ENCODE measurements around the gene CEBPG. TPM values are rescaled to one million over a fixed set of nuclear protein-coding genes. Genes with fewer than 3 reads are reported as not detected.

CEBPG gene
- total and polyA plus RNA-seq, 2 donors (not counting 1 experiment from before 2014, with no cell fraction given): 12.5 to 24.2 TPM

DNA sequence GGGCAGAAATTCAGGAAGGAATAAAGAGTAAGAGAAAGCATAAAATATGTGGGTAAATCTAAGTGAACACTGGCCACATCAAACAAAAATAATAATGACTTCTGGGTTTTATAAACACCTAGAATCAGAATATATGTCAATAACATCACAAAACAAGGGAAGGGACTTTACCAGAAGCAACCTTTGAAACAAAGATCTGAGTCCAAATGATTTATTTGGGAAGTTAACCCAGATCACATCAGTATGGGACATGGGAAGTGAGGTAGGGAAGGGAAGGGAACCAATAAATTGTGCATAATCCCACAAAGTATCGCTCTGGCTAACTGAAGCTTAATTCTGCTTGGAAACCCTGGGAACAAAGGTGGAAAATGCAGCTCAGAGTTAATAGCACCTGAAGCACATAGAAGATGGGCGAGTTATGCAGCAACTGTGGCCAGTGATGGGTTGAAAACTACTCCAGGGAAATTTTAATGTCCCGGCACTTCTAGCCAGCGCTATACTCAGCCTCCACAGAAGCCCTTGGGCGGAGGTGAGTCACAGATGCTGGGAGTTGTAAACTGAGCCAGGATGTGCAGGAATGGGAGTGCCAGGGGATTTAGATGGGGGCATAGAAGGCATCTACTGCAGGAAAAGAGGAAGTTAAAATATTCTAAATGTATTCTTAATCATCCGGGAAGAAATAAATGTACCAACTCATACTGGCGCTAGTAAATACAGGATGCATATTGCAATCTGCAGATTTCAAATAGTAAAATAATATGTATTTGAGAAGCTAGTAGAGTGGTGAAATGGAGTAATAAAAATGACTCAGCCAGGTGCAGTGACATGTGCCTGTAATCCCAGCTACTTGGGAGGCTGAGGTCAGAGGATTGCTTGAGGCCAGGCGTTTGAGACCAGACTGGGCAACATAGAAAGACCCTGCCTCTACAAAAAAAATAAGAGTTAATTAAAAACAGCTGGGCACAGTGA, 34.2 kb upstream of the CEBPG start:
- H3K4me3 ChIP-seq (ENCODE audit: control extremely low read depth in 1 of 5, extremely low read depth in 1 of 5, insufficient read depth in 1 of 5, low read depth in 2 of 5, low read length in 4 of 5): no peak overlapping the region
- no peak overlapping the region for H3K4me2 ChIP-seq (replicated peaks; ENCODE audit: low read depth, low read length, poor library complexity, severe bottlenecking)
- POLR2A ChIA-PET: no interaction called here
- H3K9ac ChIP-seq (ENCODE audit: low read length): no peak overlapping the region
- 91% methylated on average over 6 of the region's 8 CpGs for WGBS (ENCODE audit: insufficient coverage)
- H3K4me1 ChIP-seq (ENCODE audit: control insufficient read depth in 2 of 2, insufficient read depth in 2 of 2, low read length in 2 of 2): no peaks in the 10 kb centered on the region
- no peak overlapping the region for H3K4me3 Mint-ChIP-seq
- intact Hi-C loops (cut with micrococcal nuclease): no loop called here
- CTCF ChIA-PET: no interaction called here
- no peaks in the 10 kb centered on the region for H3K9me3 ChIP-seq (ENCODE audit: control extremely low read depth in 1 of 3, control insufficient read depth in 2 of 3, insufficient read depth in 1 of 3, low read length in 2 of 3)
- H3K27me3 Mint-ChIP-seq: peaks cover 49% of the 10 kb centered on the region
- H3K27me3 ChIP-seq (replicated peaks in 1 of 4; ENCODE audit: control extremely low read depth in 1 of 4, control insufficient read depth in 3 of 4, insufficient read depth in 4 of 4, low read length in 3 of 4): peaks cover 0 to 9% (median 6%) of the 10 kb centered on the region in 4 experiments
- H4K20me1 ChIP-seq (ENCODE audit: control insufficient read depth, insufficient read depth, low read length, poor library complexity, severe bottlenecking): no peaks in the 10 kb centered on the region
- H2AFZ ChIP-seq (ENCODE audit: insufficient read depth, low read depth, low read length, poor library complexity, severe bottlenecking): no peak overlapping the region
- H3K9me3 Mint-ChIP-seq (ENCODE audit: insufficient read depth): peaks cover 2% of the 10 kb centered on the region
- ATAC-seq (ENCODE audit: low read depth) (no peak), DNase-seq (no peak)
- no peaks in the 10 kb centered on the region for H3K36me3 ChIP-seq (replicated peaks in 1 of 2; ENCODE audit: control extremely low read depth in 1 of 2, control insufficient read depth in 1 of 2, extremely low read depth in 1 of 2, insufficient read depth in 2 of 2, low read length in 1 of 2)
- H3K27ac Mint-ChIP-seq: no peak overlapping the region
- H3K27ac ChIP-seq (ENCODE audit: low read length in 2 of 2): no peak overlapping the region
- TF ChIP-seq, protein P1, sequence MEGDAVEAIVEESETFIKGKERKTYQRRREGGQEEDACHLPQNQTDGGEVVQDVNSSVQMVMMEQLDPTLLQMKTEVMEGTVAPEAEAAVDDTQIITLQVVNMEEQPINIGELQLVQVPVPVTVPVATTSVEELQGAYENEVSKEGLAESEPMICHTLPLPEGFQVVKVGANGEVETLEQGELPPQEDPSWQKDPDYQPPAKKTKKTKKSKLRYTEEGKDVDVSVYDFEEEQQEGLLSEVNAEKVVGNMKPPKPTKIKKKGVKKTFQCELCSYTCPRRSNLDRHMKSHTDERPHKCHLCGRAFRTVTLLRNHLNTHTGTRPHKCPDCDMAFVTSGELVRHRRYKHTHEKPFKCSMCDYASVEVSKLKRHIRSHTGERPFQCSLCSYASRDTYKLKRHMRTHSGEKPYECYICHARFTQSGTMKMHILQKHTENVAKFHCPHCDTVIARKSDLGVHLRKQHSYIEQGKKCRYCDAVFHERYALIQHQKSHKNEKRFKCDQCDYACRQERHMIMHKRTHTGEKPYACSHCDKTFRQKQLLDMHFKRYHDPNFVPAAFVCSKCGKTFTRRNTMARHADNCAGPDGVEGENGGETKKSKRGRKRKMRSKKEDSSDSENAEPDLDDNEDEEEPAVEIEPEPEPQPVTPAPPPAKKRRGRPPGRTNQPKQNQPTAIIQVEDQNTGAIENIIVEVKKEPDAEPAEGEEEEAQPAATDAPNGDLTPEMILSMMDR (IDR thresholded peaks at IDR 0.05): no peak
- no peak for TF ChIP-seq EZH2 (IDR thresholded peaks at IDR 0.05; ENCODE audit: borderline replicate concordance, insufficient read depth, low read depth, low read length, poor library complexity, severe bottlenecking)
- no peaks in the 10 kb centered on the region for H3K79me2 ChIP-seq (ENCODE audit: control insufficient read depth, insufficient read depth, low read length)
- no peaks in the 10 kb centered on the region for H3K4me1 Mint-ChIP-seq

DNA sequence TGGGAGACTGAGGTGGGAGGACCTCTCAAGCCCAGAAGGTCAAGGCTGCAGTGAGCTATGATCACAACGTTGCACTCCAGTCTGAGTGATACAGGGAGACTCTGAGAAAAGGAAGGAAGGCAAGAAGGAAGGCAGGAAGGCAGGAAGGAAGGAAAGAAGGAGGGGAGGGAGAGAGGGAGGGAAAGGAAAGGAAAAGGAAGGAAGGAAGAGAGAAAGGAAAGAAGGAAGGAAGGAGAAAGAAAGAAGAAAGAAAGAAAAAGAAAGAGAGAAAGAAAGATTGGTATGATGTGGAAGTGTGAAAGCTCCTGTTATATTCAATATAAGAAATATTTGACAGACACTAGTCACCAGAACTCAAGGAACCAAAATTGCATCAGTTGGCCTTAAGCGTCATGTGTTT, 32.5 kb upstream of the CEBPG start:
- TF ChIP-seq, protein P1 (IDR thresholded peaks at IDR 0.05): no peak
- no peak for TF ChIP-seq EZH2 (IDR thresholded peaks at IDR 0.05; ENCODE audit: borderline replicate concordance, insufficient read depth, low read depth, low read length, poor library complexity, severe bottlenecking)
- Histone ChIP-seq H2AFZ (ENCODE audit: insufficient read depth, low read depth, low read length, poor library complexity, severe bottlenecking) (no peak overlapping the region), H3K36me3 (replicated peaks in 1 of 2; ENCODE audit: control extremely low read depth in 1 of 2, control insufficient read depth in 1 of 2, extremely low read depth in 1 of 2, insufficient read depth in 2 of 2, low read length in 1 of 2) (no peaks in the 10 kb centered on the region), H3K79me2 (ENCODE audit: control insufficient read depth, insufficient read depth, low read length) (no peaks in the 10 kb centered on the region), H3K27ac (ENCODE audit: low read length in 2 of 2) (no peak overlapping the region), H3K9me3 (ENCODE audit: control extremely low read depth in 1 of 3, control insufficient read depth in 2 of 3, insufficient read depth in 1 of 3, low read length in 2 of 3) (no peaks in the 10 kb centered on the region), H3K4me2 (replicated peaks; ENCODE audit: low read depth, low read length, poor library complexity, severe bottlenecking) (no peak overlapping the region), H3K27me3 (replicated peaks in 1 of 4; ENCODE audit: control extremely low read depth in 1 of 4, control insufficient read depth in 3 of 4, insufficient read depth in 4 of 4, low read length in 3 of 4) (peaks cover 0 to 16% (median 10%) of the 10 kb centered on the region in 4 experiments), H3K9ac (ENCODE audit: low read length) (no peak overlapping the region), H3K4me1 (ENCODE audit: control insufficient read depth in 2 of 2, insufficient read depth in 2 of 2, low read length in 2 of 2) (no peaks in the 10 kb centered on the region), H4K20me1 (ENCODE audit: control insufficient read depth, insufficient read depth, low read length, poor library complexity, severe bottlenecking) (no peaks in the 10 kb centered on the region), H3K4me3 (ENCODE audit: control extremely low read depth in 1 of 5, extremely low read depth in 1 of 5, insufficient read depth in 1 of 5, low read depth in 2 of 5, low read length in 4 of 5) (no peak overlapping the region)
- intact Hi-C loops (cut with micrococcal nuclease): no loop called here
- Mint-ChIP-seq H3K27ac (no peak overlapping the region), H3K27me3 (peaks cover 63% of the 10 kb centered on the region), H3K4me3 (no peak overlapping the region), H3K4me1 (no peaks in the 10 kb centered on the region), H3K9me3 (ENCODE audit: insufficient read depth) (peaks cover 2% of the 10 kb centered on the region)
- 66% methylated on average over 2 of the region's 2 CpGs for WGBS (ENCODE audit: insufficient coverage)
- ATAC-seq (ENCODE audit: low read depth): no peak
- ChIA-PET CTCF (no interaction called here), POLR2A (no interaction called here)
- no peak for DNase-seq

Measured in B cell (primary cell).